NOMO-1 treated with dmso at 0.1 percent for 144 hours (cell line): ENCODE results near the gene DCAF11.

Source experiments
- DNase-seq: peaks from one replicate; lab custom pipeline; 2025; ENCODE audit not compliant: unreplicated experiment; lab: John Stamatoyannopoulos, UW

DCAF11 gene

GRCh38 chr14:24117179-24117578, 2.6 kb downstream of the DCAF11 start:
- DNase-seq: no peak

GRCh38 chr14:24119691-24120090, 5.1 kb downstream of the DCAF11 start:
- DNase-seq: no peak

GRCh38 chr14:24121210-24121609, 6.6 kb downstream of the DCAF11 start:
- no peak for DNase-seq

- no peak for DNase-seq
Measured at GRCh38 chr14:24122416-24122815, 7.8 kb downstream of the DCAF11 start.

- DNase-seq: no peak
Measured at GRCh38 chr14:24122898-24123297, 8.3 kb downstream of the DCAF11 start.

- DNase-seq: no peak
Measured at GRCh38 chr14:24123424-24124417, 9.1 kb downstream of the DCAF11 start.

GRCh38 chr14:24126939-24127338, 12.4 kb downstream of the DCAF11 start:
- DNase-seq: no peak

GRCh38 chr14:24127673-24128072, 13.1 kb downstream of the DCAF11 start:
- DNase-seq: no peak

GRCh38 chr14:24129410-24129998, 14.9 kb downstream of the DCAF11 start:
- DNase-seq: no peak

GRCh38 chr14:24130380-24130716, 15.8 kb downstream of the DCAF11 start, which contains the start of gene FITM1:
Gene FITM1, plus strand, starts transcription at chr14:24130659. Its CDS starts 905 bp downstream, at chr14:24131564.
- peak; percentile 19 for DNase-seq

GRCh38 chr14:24130717-24131548, 16.4 kb downstream of the DCAF11 start:
- no peak for DNase-seq

GRCh38 chr14:24131549-24131966, 17.0 kb downstream of the DCAF11 start:
- DNase-seq: no peak

GRCh38 chr14:24132061-24132685, 17.6 kb downstream of the DCAF11 start:
- no peak for DNase-seq

GRCh38 chr14:24132976-24133375, 18.4 kb downstream of the DCAF11 start:
- DNase-seq: no peak

GRCh38 chr14:24133735-24134134, 19.2 kb downstream of the DCAF11 start:
- DNase-seq: no peak

- no peak for DNase-seq
Measured at GRCh38 chr14:24135584-24135833, 20.9 kb downstream of the DCAF11 start.

GRCh38 chr14:24135834-24136683, 21.5 kb downstream of the DCAF11 start, which contains the start of gene PSME1:
Gene PSME1, plus strand, starts transcription at chr14:24136194. Its CDS starts 69 bp downstream, at chr14:24136263.
- DNase-seq: peak; percentile 85

- DNase-seq: no peak
Measured at GRCh38 chr14:24136684-24137528, 22.3 kb downstream of the DCAF11 start.
